ENCODE measurements around the gene RAET1L. TPM values are rescaled to one million over a fixed set of nuclear protein-coding genes. Genes with fewer than 3 reads are reported as not detected.
"Not testable (repeated sequence)": the region's sequence is repeated elsewhere in the genome, so short reads cannot be mapped to it uniquely, and the experiment has no call there.

The RAET1L gene
- total and polyA plus RNA-seq, 11 donors: not detected

GRCh38 chr6:150065083-150065482 is 39.8 kb upstream of the RAET1L start:
- H3K27me3 ChIP-seq: peaks cover 0 to 2% (median 0%) of the 10 kb centered on the region in 9 donors
- no peak overlapping the region for H3K27ac ChIP-seq
- no peaks in the 10 kb centered on the region for H3K36me3 ChIP-seq
- no peak for ATAC-seq
- intact Hi-C loops (cut with DNase I): no loop called here
- H3K9me3 ChIP-seq: no peaks in the 10 kb centered on the region
- WGBS, 4 donors: 93 to 97% (median 95%) methylated on average over 2 of the region's 2 CpGs
- TF ChIP-seq POLR2A (IDR thresholded peaks at IDR 0.05): no peak
- TF ChIP-seq, protein P1, sequence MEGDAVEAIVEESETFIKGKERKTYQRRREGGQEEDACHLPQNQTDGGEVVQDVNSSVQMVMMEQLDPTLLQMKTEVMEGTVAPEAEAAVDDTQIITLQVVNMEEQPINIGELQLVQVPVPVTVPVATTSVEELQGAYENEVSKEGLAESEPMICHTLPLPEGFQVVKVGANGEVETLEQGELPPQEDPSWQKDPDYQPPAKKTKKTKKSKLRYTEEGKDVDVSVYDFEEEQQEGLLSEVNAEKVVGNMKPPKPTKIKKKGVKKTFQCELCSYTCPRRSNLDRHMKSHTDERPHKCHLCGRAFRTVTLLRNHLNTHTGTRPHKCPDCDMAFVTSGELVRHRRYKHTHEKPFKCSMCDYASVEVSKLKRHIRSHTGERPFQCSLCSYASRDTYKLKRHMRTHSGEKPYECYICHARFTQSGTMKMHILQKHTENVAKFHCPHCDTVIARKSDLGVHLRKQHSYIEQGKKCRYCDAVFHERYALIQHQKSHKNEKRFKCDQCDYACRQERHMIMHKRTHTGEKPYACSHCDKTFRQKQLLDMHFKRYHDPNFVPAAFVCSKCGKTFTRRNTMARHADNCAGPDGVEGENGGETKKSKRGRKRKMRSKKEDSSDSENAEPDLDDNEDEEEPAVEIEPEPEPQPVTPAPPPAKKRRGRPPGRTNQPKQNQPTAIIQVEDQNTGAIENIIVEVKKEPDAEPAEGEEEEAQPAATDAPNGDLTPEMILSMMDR (IDR thresholded peaks at IDR 0.05): no peak
- peaks cover 0 to 13% (median 4%) of the 10 kb centered on the region in 12 donors for H3K4me1 ChIP-seq
- H3K4me3 ChIP-seq: no peak overlapping the region
- no peak for DNase-seq

DNA sequence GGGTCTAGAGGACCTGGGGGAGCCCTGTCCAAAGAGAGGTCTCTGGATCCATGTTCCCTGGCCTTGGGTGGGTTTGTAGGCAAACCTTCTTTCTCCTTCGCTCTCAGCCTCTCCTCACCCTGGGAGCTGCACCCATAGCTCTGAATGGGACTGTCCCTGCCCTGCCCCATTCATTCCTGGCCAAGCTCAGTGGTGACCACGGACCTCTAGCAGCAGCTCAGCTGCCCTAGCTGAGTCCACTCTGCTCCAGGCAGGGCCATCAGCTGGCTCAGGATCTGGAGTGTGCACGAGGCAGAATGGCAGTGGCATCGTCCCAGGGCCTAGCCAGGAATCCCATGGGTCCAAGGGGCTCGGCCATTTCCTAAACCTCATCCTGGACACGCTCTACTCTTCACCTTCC is 38.3 kb upstream of the RAET1L start:
- H3K9me3 ChIP-seq: no peaks in the 10 kb centered on the region
- no peak for TF ChIP-seq POLR2A (IDR thresholded peaks at IDR 0.05)
- TF ChIP-seq, protein P1 (IDR thresholded peaks at IDR 0.05): no peak
- DNase-seq (no peak), ATAC-seq (no peak)
- WGBS, 4 donors: 89 to 96% (median 95%) methylated on average over 6 of the region's 6 CpGs
- H3K36me3 ChIP-seq: no peaks in the 10 kb centered on the region
- intact Hi-C loops (cut with DNase I): no loop called here
- H3K27me3 ChIP-seq: peaks cover 0 to 2% (median 0%) of the 10 kb centered on the region in 9 donors
- peaks cover 0 to 7% (median 0%) of the 10 kb centered on the region in 12 donors for H3K4me1 ChIP-seq
- no peak overlapping the region for H3K4me3 ChIP-seq
- H3K27ac ChIP-seq: no peak overlapping the region

DNA sequence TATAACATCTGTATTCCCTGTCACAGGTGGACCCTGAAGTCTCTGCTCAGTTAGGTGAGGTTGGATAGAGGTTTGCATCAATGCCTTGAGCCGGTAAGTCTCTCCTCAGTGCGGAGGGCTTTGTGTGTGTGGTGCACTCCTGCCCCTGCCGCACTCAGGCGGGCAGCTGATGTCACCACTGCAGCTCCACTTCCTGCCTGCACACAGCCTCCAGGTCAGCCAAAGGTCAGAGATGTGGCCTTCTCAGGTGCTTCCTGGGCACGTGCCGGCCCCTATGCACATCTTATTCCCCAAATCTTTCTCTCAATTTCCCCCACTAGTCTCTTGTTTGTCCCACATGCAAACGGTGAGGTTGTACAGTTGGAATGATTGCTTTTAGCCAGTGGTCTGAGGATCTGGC is 34.6 kb upstream of the RAET1L start:
- H3K36me3 ChIP-seq; ATAC-seq; H3K4me1 ChIP-seq; H3K27ac ChIP-seq; DNase-seq; H3K4me3 ChIP-seq; H3K9me3 ChIP-seq; intact Hi-C loops (cut with DNase I): not testable (repeated sequence)
- peaks cover 0 to 21% (median 0%) of the 10 kb centered on the region in 9 donors for H3K27me3 ChIP-seq
- 55 to 74% (median 57%) methylated on average over 4 to 7 of the region's 7 CpGs for WGBS, 4 donors

DNA sequence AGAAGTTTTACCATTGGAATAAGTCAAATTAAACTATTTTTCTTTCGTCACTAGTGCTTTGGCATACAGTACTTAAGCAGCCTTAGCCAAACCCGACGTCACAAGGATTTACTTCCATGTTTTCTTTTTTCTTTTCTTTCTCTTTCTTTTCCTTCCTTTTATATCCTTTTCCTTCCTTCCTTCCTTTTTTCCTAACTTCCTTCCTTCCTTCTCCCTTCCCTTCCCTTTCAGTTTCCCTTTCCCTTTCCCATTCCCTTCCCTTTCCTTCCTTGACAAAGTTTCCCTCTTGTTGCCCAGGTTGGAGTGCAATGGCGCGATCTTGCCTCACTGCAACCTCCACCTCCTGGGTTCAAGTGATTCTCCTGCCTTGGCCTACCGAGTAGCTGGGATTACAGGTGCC is 33.7 kb upstream of the RAET1L start:
- Histone ChIP-seq H3K9me3 (no peaks in the 10 kb centered on the region), H3K27ac (no peak overlapping the region), H3K36me3 (no peaks in the 10 kb centered on the region), H3K4me1 (no peaks in the 10 kb centered on the region), H3K4me3 (no peak overlapping the region), H3K27me3 (peaks cover 0 to 31% (median 4%) of the 10 kb centered on the region in 9 donors)
- WGBS, 4 donors: 88 to 93% (median 90%) methylated on average over 6 of the region's 6 CpGs
- intact Hi-C loops (cut with DNase I): no loop called here
- DNase-seq (no peak), ATAC-seq (no peak)
- TF ChIP-seq POLR2A (IDR thresholded peaks at IDR 0.05): no peak
- TF ChIP-seq, protein P1 (IDR thresholded peaks at IDR 0.05): no peak

DNA sequence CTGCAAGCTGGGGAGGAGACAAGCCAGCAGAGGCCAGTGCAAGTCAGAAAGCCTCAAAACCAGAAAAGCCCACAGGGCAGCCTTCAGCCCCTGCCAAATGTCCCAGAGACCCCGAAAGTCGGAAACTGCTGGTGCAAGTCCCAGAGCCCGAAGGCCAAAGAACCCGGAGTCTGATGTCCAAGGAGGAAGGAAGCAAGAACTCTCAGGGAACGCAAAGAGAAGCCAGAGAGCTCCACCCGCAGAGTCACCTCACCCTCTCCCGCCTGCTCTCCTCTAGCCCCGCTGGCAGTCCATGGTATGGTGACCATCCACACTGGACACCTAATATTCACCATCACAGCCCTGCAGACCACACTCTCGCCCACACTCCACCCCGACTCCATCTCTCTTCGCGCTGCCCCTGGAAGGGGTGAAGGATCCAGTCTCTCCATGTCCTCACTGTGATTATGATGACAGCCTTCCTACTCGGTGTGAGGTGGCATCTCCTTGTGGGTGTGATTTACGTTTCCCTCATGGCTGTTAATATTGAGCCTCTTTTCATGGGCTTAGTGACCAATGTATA is 33.0 kb upstream of the RAET1L start:
- 85 to 88% (median 86%) methylated on average over 14 of the region's 14 CpGs for WGBS, 4 donors
- no peaks in the 10 kb centered on the region for H3K36me3 ChIP-seq
- no peaks in the 10 kb centered on the region for H3K9me3 ChIP-seq
- no peak overlapping the region for H3K27ac ChIP-seq
- TF ChIP-seq, protein P1 (IDR thresholded peaks at IDR 0.05): no peak
- TF ChIP-seq POLR2A (IDR thresholded peaks at IDR 0.05): no peak
- DNase-seq: no peak
- peaks cover 0 to 36% (median 4%) of the 10 kb centered on the region in 9 donors for H3K27me3 ChIP-seq
- H3K4me1 ChIP-seq: no peaks in the 10 kb centered on the region
- ATAC-seq: no peak
- no peak overlapping the region for H3K4me3 ChIP-seq
- intact Hi-C loops (cut with DNase I): no loop called here
